ENCODE measurements around the gene NCKAP5L. TPM values are rescaled to one million over a fixed set of nuclear protein-coding genes. Genes with fewer than 3 reads are reported as not detected.
A peak's percentile ranks its signal among the peaks of the same experiment; 100 is the strongest.

The NCKAP5L gene
- total and polyA plus RNA-seq, 9 of the 15 experiments (the other 6 are each of a cell fraction or from before 2014, with no cell fraction given) = 0.01 to 14.4 (median 3.7) TPM

DNA sequence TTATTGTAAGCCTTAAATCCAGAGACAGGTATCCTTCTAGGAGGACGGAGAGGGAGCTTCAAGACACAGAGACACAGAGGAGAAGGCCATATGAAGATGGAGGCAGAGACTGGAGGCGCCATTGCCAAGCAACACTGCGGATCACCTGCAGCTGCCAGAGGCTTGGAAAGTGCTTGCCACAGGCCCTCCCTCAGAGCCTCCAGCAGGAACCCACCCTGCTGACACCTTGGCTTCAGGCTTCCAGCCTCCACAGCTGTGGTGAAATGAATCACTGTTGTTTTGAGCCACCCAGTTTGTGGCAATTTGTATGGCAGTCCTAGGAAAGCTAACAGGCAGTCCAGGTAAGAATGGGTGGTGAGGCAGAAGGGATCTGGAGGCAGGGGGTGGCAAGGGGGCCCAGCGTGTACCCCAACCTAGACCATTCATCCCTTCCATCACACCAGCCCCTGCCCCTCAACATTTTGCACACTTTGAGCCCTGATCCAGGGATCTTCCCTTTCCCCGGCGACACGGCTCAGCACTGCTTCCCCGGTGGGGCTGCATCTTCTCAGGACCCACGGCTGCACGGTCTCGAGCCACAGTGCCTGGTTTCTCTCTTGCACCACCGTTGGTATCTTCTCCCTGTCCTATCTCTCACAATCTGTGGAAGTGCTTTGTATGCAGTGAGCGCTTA lies 37.0 kb upstream of the NCKAP5L start:
- Histone ChIP-seq H3K4me1 (replicated peaks in 1 of 2; ENCODE audit: control insufficient read depth in 2 of 2, insufficient read depth in 2 of 2, low read length in 2 of 2) (peaks cover 34 to 37% of the 10 kb centered on the region in 2 experiments), H3K27me3 (ENCODE audit: control insufficient read depth in 2 of 2, insufficient read depth in 2 of 2, low read length in 2 of 2) (peaks cover 4 to 19% of the 10 kb centered on the region in 2 experiments; a peak in 2 of 5 replicates), H3K79me2 (ENCODE audit: control insufficient read depth, insufficient read depth, low read length) (no peaks in the 10 kb centered on the region), H3K9ac (ENCODE audit: insufficient read depth in 1 of 2, low read depth in 2 of 2, low read length in 2 of 2) (no peak overlapping the region), H3K27ac (ENCODE audit: extremely low read depth, low read depth, low read length) (no peak overlapping the region), H3K36me3 (ENCODE audit: control insufficient read depth, insufficient read depth, low read length) (no peaks in the 10 kb centered on the region), H4K20me1 (replicated peaks; ENCODE audit: control insufficient read depth, insufficient read depth, low read length) (no peaks in the 10 kb centered on the region), H3K9me1 (ENCODE audit: control insufficient read depth, insufficient read depth, low read length) (no peaks in the 10 kb centered on the region), H3K4me2 (ENCODE audit: insufficient read depth, low read length) (no peak overlapping the region), H3K4me3 (no peak overlapping the region), H3K9me3 (replicated peaks; ENCODE audit: control insufficient read depth, insufficient read depth, low read depth, low read length) (no peaks in the 10 kb centered on the region), H2AFZ (ENCODE audit: low read depth, low read length) (no peak overlapping the region)
- ATAC-seq = no peak
- POLR2A ChIA-PET = interaction anchor here (0.6 kb wide), 1 partner anchor 13 kb away, joined by 4 read pairs; no protein-coding TSS in a partner anchor
- no peak for FAIRE-seq
- no TSS peak for BruUV-seq (replicated peaks)
- no peak for DNase-seq (ENCODE audit: extremely low read depth in 1 of 4, low spot score in 3 of 4)
- 33% methylated on average over 13 of the region's 13 CpGs for WGBS (ENCODE audit: insufficient coverage, low coverage, missing lambda C conversion rate)
- TF ChIP-seq ZKSCAN8 (CRISPR knock-in tag; IDR thresholded peaks at IDR 0.05) = 0 out of 2 replicates have a peak, but pooled peaks have one; percentile 58
- TF ChIP-seq MIER1 (IDR thresholded peaks at IDR 0.05; ENCODE audit: low read depth) = no peak
- no peak for TF ChIP-seq FOXK2 (conservative IDR thresholded peaks at IDR 0.05 in 1 of 2, IDR thresholded peaks at IDR 0.05 in 1 of 2; ENCODE audit: low read depth in 2 of 2)
- no peak for TF ChIP-seq ZKSCAN3 (CRISPR knock-in tag; IDR thresholded peaks at IDR 0.05)
- no peak for TF ChIP-seq MECOM (CRISPR knock-in tag; IDR thresholded peaks at IDR 0.05)
- TF ChIP-seq DMBX1 (CRISPR knock-in tag; IDR thresholded peaks at IDR 0.05; ENCODE audit: borderline replicate concordance) = no peak
- CTCF ChIA-PET (ENCODE audit: low intra/inter-chr PET ratio) = no interaction called here
- in situ Hi-C loops (cut with MboI) = loop anchor here (5.0 kb wide), 2 partner anchors 97 to 202 kb away; partner anchors contain the start of gene AQP5
- intact Hi-C loops (cut with micrococcal nuclease) = loop anchor here (5.0 kb wide), 3 partner anchors 47 to 187 kb away; no protein-coding TSS in a partner anchor

All from K562 (cell line).